ENCODE measurements around the gene FAM120AOS. TPM values are rescaled to one million over a fixed set of nuclear protein-coding genes. Genes with fewer than 3 reads are reported as not detected.
A peak's percentile ranks its signal among the peaks of the same experiment; 100 is the strongest.

FAM120AOS gene
- total RNA-seq, 1 donor from 2014 or later: 52.0 TPM

DNA sequence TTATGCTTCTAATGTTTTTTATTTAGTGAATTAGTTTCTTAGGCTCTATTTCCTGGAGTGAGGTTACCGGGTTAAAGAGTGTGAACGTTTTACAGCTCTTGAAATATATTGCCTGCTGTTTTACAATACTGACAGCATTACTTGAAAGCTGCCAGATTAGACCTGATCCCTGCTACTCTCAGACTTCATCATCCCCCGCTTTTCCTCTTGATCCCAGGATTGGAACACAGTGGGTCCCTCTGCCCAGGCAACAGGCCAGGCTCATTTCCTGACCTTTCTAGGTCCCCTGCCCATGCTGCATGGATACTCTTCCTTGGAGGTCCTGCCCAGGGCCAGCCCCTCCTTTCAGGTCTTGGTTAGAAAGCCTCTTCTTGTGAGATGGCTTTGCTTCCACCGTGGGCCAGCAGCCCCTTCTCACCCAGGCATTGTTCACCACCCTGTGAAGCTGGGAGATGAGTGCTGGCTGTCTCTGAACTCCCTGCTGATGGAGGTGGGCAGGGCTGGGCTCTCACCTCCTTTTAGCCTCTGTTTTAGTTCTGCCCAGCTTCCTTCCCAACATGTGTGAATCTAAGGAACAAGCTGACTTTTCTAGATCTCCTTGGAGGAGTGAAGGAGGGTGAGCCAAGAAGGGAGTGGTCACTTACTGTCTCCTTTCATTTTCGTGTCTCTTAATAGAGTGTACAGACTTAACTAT is 15.5 kb upstream of the FAM120AOS start:
- Mint-ChIP-seq H3K4me3 (no peak overlapping the region), H3K27ac (ENCODE audit: unreplicated experiment) (no peak overlapping the region), H3K9me3 (no peaks in the 10 kb centered on the region), H3K27me3 (ENCODE audit: low read depth) (no peaks in the 10 kb centered on the region), H3K4me1 (peaks cover 53% of the 10 kb centered on the region), H3K36me3 (ENCODE audit: low read depth) (no peaks in the 10 kb centered on the region)
- no peak for DNase-seq (ENCODE audit: low read depth, low spot score)
- TF ChIP-seq, protein P1, sequence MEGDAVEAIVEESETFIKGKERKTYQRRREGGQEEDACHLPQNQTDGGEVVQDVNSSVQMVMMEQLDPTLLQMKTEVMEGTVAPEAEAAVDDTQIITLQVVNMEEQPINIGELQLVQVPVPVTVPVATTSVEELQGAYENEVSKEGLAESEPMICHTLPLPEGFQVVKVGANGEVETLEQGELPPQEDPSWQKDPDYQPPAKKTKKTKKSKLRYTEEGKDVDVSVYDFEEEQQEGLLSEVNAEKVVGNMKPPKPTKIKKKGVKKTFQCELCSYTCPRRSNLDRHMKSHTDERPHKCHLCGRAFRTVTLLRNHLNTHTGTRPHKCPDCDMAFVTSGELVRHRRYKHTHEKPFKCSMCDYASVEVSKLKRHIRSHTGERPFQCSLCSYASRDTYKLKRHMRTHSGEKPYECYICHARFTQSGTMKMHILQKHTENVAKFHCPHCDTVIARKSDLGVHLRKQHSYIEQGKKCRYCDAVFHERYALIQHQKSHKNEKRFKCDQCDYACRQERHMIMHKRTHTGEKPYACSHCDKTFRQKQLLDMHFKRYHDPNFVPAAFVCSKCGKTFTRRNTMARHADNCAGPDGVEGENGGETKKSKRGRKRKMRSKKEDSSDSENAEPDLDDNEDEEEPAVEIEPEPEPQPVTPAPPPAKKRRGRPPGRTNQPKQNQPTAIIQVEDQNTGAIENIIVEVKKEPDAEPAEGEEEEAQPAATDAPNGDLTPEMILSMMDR (conservative IDR thresholded peaks at IDR 0.05): no peak

GRCh38 chr9:93467462-93467861 is 14.1 kb upstream of the FAM120AOS start:
- DNase-seq (ENCODE audit: low read depth, low spot score): no peak
- Mint-ChIP-seq H3K27ac (ENCODE audit: unreplicated experiment) (no peak overlapping the region), H3K36me3 (ENCODE audit: low read depth) (no peaks in the 10 kb centered on the region), H3K4me3 (no peak overlapping the region), H3K9me3 (no peaks in the 10 kb centered on the region), H3K27me3 (ENCODE audit: low read depth) (no peaks in the 10 kb centered on the region), H3K4me1 (peaks cover 57% of the 10 kb centered on the region)
- TF ChIP-seq, protein P1 (conservative IDR thresholded peaks at IDR 0.05): no peak

DNA sequence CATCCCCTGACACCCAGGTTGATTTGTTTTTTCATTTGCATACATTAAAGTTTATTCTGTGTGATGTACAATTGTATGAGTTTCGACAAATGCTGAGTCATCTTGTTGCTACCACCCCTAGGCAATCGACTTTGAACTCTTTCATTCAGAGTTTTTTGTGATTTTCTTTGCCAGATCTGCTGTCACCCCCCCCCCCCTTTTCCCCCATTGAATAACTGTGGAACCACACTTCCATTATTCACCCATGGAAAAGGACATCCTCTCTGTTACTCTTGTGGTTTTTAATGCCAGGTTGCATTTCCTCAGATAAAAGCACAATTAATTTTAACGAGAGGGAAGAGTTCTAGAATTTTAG is 13.7 kb upstream of the FAM120AOS start:
- Mint-ChIP-seq H3K27me3 (ENCODE audit: low read depth) (no peaks in the 10 kb centered on the region), H3K4me1 (peaks cover 57% of the 10 kb centered on the region), H3K4me3 (no peak overlapping the region), H3K27ac (ENCODE audit: unreplicated experiment) (peak overlapping the region; percentile 91), H3K36me3 (ENCODE audit: low read depth) (no peaks in the 10 kb centered on the region), H3K9me3 (no peaks in the 10 kb centered on the region)
- DNase-seq (ENCODE audit: low read depth, low spot score): no peak
- TF ChIP-seq, protein P1 (conservative IDR thresholded peaks at IDR 0.05): no peak

DNA sequence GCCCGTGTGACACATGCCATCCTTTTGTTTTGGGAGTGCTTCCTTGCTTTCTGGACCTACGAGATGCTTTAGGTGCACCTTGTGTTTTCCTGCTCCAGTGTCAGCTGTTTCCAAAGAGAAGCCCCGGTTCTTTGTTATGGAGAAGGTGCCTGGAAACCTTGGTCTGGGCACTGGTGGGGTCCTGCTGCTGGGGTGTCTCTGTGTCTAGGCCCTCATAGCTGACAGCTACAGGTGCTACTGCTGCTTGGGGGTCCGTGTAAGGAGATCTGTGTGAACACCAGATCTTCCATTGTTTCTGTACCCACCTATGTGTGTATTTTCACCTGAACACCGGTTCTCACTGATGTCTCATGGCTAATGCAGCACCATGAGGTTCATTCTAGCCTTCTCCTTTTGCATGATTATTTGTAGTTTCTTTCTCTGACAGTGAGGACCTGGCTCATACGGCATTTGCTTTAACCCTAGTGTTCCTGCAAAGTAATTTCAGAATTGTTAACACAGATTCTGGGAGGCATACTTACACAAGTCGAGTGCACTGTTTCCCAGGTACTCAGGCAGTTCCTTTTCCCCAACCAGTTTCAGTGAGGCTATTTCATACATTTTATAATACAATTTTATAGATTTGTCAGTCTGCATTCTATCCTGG is 13.2 kb upstream of the FAM120AOS start:
- Mint-ChIP-seq H3K36me3 (ENCODE audit: low read depth) (no peaks in the 10 kb centered on the region), H3K27ac (ENCODE audit: unreplicated experiment) (peak overlapping the region; percentile 91), H3K4me1 (peaks cover 57% of the 10 kb centered on the region), H3K4me3 (no peak overlapping the region), H3K9me3 (no peaks in the 10 kb centered on the region), H3K27me3 (ENCODE audit: low read depth) (no peaks in the 10 kb centered on the region)
- no peak for DNase-seq (ENCODE audit: low read depth, low spot score)
- TF ChIP-seq, protein P1 (conservative IDR thresholded peaks at IDR 0.05): no peak

DNA sequence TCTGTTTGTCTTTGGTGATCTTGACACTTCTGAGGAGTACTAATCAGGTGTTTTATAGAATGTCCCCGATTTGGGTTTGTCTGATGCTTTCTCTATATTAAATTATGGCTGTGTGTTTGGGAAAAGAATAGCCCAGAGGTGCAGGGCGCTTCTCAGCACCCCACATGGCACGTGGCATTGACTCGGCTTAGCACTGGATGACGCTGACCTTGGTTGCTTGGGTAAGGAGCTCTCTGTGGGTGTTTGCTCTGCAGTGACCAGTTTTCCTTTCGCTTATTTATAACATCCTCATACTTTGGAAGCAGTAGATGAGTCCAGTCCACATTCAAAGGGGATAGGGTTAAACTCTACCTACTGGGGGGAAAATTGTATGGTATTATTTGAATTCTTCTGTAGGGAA is 12.5 kb upstream of the FAM120AOS start:
- H3K36me3 Mint-ChIP-seq (ENCODE audit: low read depth): no peaks in the 10 kb centered on the region
- H3K27ac Mint-ChIP-seq (ENCODE audit: unreplicated experiment): no peak overlapping the region
- DNase-seq (ENCODE audit: low read depth, low spot score): no peak
- H3K9me3 Mint-ChIP-seq: no peaks in the 10 kb centered on the region
- H3K4me3 Mint-ChIP-seq: no peak overlapping the region
- H3K4me1 Mint-ChIP-seq: peaks cover 61% of the 10 kb centered on the region
- H3K27me3 Mint-ChIP-seq (ENCODE audit: low read depth): no peaks in the 10 kb centered on the region
- TF ChIP-seq, protein P1 (conservative IDR thresholded peaks at IDR 0.05): no peak
